Thymus (tissue), 11 donors: ENCODE results near the gene IL1R1. TPM values are rescaled to one million over a fixed set of nuclear protein-coding genes. Genes with fewer than 3 reads are reported as not detected.

Experiments
- DNase-seq, 9 donors: peaks; one replicate each; pipeline ENCODE4 v3.0.0-alpha.2; 2013; ENCODE audit warnings: low spot score in 9 of 9, low read depth in 6 of 9, missing footprints in 1 of 9
- H3K27ac ChIP-seq, 2 donors: one replicate each; pipeline ENCODE4 v1.5.1; 2013; ENCODE audit warnings: control low read depth in 1 of 2, low read depth in 1 of 2, low read length in 1 of 2, mild to moderate bottlenecking in 1 of 2, moderate library complexity in 1 of 2
- H3K27me3 ChIP-seq, 2 donors: one replicate each; pipeline ENCODE4 v1.5.1; 2013; ENCODE audit warnings: low read length in 1 of 2; ENCODE audit not compliant: control insufficient read depth in 2 of 2, insufficient read depth in 1 of 2
- H3K36me3 ChIP-seq, 2 donors: one replicate each; pipeline ENCODE4 v1.5.1; 2013; ENCODE audit warnings: low read length in 1 of 2, mild to moderate bottlenecking in 1 of 2, moderate library complexity in 1 of 2; ENCODE audit not compliant: control insufficient read depth in 2 of 2, insufficient read depth in 2 of 2
- H3K4me1 ChIP-seq, 2 donors: one replicate each; pipeline ENCODE4 v1.5.1; 2013; ENCODE audit warnings: low read length in 2 of 2; ENCODE audit not compliant: control insufficient read depth in 2 of 2, insufficient read depth in 2 of 2
- H3K4me3 ChIP-seq, 2 donors: one replicate each; pipeline ENCODE4 v1.5.1; 2013; ENCODE audit warnings: low read length in 2 of 2, control low read depth in 1 of 2, mild to moderate bottlenecking in 1 of 2
- H3K9me3 ChIP-seq, 2 donors: one replicate each; pipeline ENCODE4 v1.5.1; 2013; ENCODE audit warnings: low read length in 1 of 2, mild to moderate bottlenecking in 1 of 2; ENCODE audit not compliant: control insufficient read depth in 2 of 2, insufficient read depth in 1 of 2
- WGBS: extraction: QIAGEN DNeasy Blood & Tissue Kit; methylation state at CpG from one replicate; pipeline ENCODE4 v1.1.7; 2013; 5-methylcytosine and 5-hydroxymethylcytosine counted together
- polyA plus RNA-seq: library from polyadenylated mRNA; stranded (reverse); fragments of 200-250 nt; gene quantifications from one replicate; pipeline ENCODE4 v1.2.3, GENCODE V29; 2013
- total RNA-seq: library from RNA; stranded (reverse); fragments of 120-200 nt; gene quantifications from one replicate; pipeline ENCODE4 v1.2.4, GENCODE V29; 2013
- donor health status: healthy.

Gene IL1R1
- total and polyA plus RNA-seq, 2 donors = 5.2 to 82.1 TPM

DNA sequence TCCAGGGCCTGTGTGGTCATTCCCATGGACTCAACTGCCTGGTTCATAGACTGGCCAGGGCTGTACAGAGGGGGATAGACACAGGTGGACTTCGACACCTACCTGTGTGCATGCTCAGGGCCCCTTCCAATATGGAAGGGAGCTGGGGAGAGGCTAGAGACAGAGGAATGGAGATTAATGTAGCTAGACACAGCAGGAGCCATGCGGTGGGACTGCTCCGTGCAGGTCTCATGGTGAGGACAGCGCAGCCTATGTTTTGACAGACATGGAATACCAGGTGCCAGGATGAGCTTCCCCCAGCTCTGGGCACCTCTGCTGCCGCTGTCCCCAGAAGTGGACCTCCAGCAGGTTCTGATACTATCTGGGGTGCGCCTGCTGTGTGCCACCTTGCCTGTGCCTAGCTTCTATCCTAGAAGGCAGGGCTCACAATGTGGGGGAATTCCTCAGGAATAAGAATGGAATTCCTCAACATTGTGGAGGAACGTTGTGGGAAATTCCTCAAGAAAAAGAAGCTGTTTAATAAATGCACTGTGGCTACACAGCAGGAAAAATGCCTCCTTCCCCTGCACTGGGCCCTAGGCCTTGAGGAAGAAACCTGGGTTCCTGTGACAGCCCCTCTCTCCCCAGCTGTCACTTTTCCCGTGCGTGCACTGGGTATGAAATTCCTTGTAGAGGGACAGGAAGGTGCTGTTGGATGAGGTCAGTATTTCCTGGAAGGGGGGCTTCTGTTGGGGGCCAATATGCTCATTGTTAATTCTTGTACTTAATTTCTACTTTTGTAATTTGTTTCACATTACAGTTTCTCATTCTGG, 7.3 kb downstream of the IL1R1 start:
- 93% methylated on average over 9 of the region's 9 CpGs for WGBS
- peaks cover 1 to 13% of the 10 kb centered on the region in 2 donors for H3K9me3 ChIP-seq
- no peaks in the 10 kb centered on the region for H3K4me1 ChIP-seq
- no peak overlapping the region for H3K4me3 ChIP-seq
- H3K36me3 ChIP-seq = no peaks in the 10 kb centered on the region
- DNase-seq = no peak
- peaks cover 0 to 6% of the 10 kb centered on the region in 2 donors for H3K27me3 ChIP-seq
- H3K27ac ChIP-seq = no peak overlapping the region

DNA sequence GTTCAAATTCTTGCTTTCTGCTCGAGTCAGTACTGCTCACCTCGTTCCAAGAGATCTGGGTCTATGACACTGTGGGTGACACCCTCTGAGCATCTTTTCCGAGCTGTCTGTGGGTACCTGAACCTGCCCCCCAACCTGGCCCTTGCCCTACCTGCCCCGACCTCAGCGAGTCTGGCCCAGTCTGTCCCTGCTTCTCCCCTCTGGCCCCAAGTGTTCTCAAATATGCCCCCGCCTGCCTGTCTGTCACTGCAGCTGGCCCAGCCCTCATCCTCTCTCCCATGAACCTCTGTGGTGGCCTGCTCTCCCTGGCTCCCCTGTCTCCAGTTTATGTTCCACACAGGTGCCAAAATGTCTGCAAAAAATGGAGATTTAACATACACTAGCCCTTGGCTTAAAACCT, 11.8 kb downstream of the IL1R1 start:
- no peak for DNase-seq
- Histone ChIP-seq H3K4me1 (no peaks in the 10 kb centered on the region), H3K4me3 (no peak overlapping the region), H3K27me3 (no peaks in the 10 kb centered on the region), H3K9me3 (peaks cover 0 to 1% of the 10 kb centered on the region in 2 donors), H3K36me3 (no peaks in the 10 kb centered on the region), H3K27ac (no peak overlapping the region)
- WGBS = 97% methylated on average over 6 of the region's 6 CpGs

DNA sequence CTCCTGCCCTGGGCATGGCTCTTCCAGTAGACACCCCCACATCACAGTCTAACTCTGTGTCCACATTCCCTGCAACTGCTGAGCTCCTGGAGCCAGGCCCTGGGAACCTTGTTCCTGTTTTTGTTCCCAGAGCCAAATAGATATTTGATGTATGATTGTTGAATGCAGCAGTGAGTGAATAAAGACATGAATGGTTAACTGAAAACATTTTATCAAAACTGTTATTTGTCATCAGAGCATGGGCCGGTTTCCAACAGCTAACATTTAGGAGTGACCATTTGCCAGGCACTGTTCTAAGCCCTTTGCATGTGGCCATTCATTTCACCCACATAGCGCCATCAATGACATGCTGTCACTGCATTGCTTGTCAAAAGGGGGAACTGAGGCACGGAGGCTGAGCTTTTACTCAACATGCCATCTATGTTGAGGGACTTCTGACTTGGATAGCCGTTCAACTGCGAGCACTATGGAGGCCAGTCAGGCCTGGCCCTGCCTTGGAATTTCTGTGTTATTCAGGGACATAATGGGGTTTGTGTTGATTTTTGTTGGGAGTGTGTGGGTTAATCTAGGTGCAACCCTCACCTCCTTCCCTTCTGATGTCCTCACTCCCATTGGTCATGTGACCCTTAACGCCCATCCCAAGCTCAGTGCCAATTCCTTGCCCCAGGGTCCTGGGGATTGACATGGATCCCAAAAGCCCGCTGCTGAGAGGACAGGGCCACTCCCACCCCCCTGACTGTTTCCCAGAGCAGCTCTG, 12.6 kb downstream of the IL1R1 start:
- H3K4me3 ChIP-seq = no peak overlapping the region
- H3K4me1 ChIP-seq = no peaks in the 10 kb centered on the region
- H3K27me3 ChIP-seq = no peaks in the 10 kb centered on the region
- H3K9me3 ChIP-seq = no peaks in the 10 kb centered on the region
- H3K27ac ChIP-seq = peak overlapping the region in 1 of 2 donors; percentile 62
- 88% methylated on average over 7 of the region's 7 CpGs for WGBS
- no peak for DNase-seq
- no peaks in the 10 kb centered on the region for H3K36me3 ChIP-seq

DNA sequence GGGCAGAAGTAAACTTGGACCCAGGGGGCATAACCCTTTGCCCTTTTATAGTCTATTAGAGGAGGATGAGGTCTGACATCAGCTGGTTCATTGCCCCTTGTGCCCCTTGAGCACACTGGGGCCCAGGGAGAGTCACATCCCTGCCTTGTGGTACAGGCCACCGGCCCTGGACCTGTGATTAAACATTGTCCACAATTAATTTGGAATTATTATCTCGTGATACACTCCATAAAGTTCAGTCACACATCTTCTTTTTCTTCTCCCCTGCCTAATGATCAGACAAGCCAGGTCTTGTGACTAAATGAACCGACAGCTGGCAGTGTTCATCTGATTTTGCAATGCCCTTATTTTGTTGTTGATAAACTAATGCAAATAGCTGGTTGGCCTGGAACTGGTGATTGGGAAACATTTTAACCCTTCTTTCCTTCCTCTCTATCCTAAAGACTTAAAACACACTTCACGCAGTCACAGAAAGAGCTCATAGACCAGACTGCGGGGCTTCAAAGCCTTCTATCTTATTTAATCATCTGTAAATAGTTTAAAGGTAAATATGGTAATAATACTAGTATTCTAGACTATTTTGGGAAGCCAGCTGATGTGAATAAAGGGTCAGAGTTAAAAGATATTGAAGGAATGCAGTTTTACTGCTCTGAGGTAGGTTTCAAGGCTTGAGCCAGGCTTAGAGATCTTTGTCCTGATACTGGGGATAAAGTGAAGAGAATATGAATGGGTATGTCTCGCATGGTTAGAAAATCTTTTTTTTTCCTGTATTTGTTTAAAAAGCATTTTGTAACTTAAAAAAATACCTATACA, 13.4 kb downstream of the IL1R1 start:
- 92% methylated on average over 6 of the region's 6 CpGs for WGBS
- no peaks in the 10 kb centered on the region for H3K9me3 ChIP-seq
- peak overlapping the region in 1 of 2 donors; percentile 62 for H3K27ac ChIP-seq
- no peaks in the 10 kb centered on the region for H3K27me3 ChIP-seq
- no peak overlapping the region for H3K4me3 ChIP-seq
- H3K36me3 ChIP-seq = no peaks in the 10 kb centered on the region
- no peaks in the 10 kb centered on the region for H3K4me1 ChIP-seq
- DNase-seq = no peak

DNA sequence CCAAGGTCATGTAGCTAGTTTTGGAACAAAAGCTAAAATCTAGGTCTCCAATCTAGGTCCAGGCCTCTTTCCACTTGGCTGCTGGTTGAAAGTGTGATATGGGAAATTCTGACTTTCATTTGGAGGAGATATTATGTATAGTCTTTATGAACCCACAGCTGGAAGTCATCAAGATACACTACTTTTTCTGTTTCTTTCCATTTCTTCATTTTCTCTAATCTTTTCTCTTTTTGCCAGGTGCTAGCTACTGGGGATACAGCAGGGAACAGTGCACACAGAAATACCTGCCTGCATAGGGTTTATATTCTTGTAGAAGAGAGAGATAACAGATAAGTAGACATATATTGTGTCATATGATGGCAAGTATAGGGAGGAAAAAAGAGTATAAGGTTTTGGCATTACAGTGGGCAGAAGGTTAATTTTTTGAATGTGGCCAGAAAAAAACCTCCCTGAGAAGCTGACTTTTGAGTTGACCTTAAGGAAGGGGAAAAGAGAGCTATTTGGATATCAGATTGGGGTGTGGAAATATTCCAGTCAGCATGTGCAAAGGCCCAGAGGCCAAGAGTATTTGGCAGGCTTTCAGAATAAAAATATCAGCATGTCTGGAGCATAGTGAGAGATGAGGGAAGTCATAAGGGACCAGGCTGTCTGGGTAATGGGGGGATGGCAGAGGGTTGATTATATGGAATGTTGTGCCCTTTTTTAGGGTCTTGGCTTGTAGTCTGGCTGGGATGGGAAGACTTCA, 15.6 kb downstream of the IL1R1 start:
- no peak for DNase-seq
- no peak overlapping the region for H3K4me3 ChIP-seq
- no peaks in the 10 kb centered on the region for H3K36me3 ChIP-seq
- H3K9me3 ChIP-seq = no peaks in the 10 kb centered on the region
- no peaks in the 10 kb centered on the region for H3K27me3 ChIP-seq
- H3K27ac ChIP-seq = no peak overlapping the region
- H3K4me1 ChIP-seq = no peaks in the 10 kb centered on the region

DNA sequence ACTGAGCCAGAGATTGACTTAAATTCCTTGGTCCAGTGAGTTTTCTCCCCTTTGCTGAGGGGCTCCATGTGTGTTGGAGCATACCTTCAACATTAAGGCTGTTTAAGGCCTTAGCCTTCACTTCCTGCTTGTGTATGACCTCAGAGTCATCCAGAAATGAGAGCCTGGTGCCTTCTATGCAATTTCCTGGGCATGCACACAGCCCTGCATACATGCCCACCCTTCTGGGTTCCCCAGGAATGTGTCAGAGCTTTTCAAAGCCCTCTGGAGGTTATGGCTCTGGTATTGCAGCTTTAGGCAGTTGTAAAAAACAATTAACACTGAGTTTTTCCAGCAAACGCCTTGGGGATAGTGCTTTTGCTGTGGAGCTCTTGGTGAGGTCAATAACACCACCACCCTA, 16.7 kb downstream of the IL1R1 start:
- 97% methylated on average over 1 of the region's 1 CpG for WGBS
- no peaks in the 10 kb centered on the region for H3K4me1 ChIP-seq
- no peaks in the 10 kb centered on the region for H3K27me3 ChIP-seq
- H3K9me3 ChIP-seq = no peaks in the 10 kb centered on the region
- H3K36me3 ChIP-seq = no peaks in the 10 kb centered on the region
- H3K4me3 ChIP-seq = no peak overlapping the region
- no peak for DNase-seq
- no peak overlapping the region for H3K27ac ChIP-seq

DNA sequence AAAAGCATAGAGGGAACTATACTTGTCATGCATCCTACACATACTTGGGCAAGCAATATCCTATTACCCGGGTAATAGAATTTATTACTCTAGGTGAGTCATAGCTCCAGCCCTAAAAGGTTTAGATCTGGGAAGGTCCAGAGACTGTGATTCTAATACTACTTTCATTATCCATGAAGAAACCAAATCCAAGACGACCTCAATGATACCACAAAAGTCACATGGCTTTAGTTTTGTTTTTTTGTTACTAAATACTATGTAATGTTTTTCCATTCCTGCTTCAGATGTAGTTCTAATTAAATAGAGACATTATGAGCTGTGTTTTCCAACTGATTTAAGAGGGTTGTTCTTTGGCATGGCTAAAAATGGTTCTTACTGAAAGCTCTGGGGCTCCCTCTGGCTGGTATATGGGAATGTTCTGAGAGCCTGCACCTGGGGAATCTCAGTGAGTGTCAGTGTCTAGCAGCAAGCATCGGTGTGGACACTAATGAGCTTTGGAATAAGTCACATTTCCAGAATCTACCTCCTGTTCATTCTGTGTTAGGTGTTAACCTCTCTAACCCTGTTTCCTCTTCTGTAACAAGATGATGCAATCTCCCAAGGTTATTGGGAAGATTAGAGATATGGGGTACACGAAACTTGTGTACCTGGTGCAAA, 23.8 kb downstream of the IL1R1 start:
- WGBS = 62% methylated on average over 4 of the region's 4 CpGs
- H3K27ac ChIP-seq = no peak overlapping the region

DNA sequence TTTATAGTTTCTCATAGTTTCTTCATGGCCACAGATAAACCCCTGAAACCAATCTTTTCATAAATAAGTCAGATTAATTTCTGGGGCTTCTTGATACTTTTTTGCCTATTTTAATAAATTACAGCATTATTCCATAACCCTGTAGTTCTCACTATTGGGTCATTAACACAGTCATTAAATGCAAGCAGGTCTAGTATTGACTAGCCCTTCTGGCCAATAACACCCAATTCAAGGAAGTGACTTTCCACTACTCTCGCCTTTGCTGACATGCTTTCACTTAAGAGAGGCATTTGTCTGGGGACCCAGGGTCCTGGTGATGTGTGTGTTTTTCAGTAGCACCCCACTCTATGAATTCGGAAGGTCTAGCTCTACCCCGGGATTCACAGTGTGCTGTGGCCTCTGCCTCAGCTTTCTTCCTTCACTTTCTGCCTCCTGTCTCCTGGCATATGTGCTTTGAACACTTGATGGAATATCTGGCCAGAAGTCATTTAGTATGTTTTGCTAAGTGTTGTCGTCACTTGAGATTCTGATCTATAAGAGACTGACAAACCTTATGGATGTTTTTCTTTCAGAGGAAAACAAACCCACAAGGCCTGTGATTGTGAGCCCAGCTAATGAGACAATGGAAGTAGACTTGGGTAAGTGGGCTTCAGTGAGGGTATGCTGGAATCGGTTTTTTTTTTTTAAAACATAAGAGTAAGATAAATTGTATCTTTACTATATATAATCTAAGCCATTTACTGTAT, 25.7 kb downstream of the IL1R1 start:
- WGBS = 95% methylated on average over 5 of the region's 5 CpGs
- H3K9me3 ChIP-seq = no peaks in the 10 kb centered on the region
- no peaks in the 10 kb centered on the region for H3K36me3 ChIP-seq
- H3K27ac ChIP-seq = no peak overlapping the region
- H3K4me1 ChIP-seq = no peaks in the 10 kb centered on the region
- no peaks in the 10 kb centered on the region for H3K27me3 ChIP-seq
- DNase-seq = no peak
- no peak overlapping the region for H3K4me3 ChIP-seq

More for the DNA sequence above, 23.8 kb downstream of the IL1R1 start:
- no peak for DNase-seq
- no peaks in the 10 kb centered on the region for H3K4me1 ChIP-seq
- no peak overlapping the region for H3K4me3 ChIP-seq
- no peaks in the 10 kb centered on the region for H3K27me3 ChIP-seq
- no peaks in the 10 kb centered on the region for H3K36me3 ChIP-seq
- H3K9me3 ChIP-seq = no peaks in the 10 kb centered on the region
